ENCODE data around the gene SH3BGRL2. TPM values are rescaled to one million over a fixed set of nuclear protein-coding genes. Genes with fewer than 3 reads are reported as not detected.

SH3BGRL2 gene
- total RNA-seq, 1 experiment from 2014 or later = 3.8 TPM

- Histone ChIP-seq H3K4me3 (ENCODE audit: low read length) (no peak overlapping the region), H2AFZ (ENCODE audit: low read length) (no peak overlapping the region), H3K9me2 (replicated peaks; ENCODE audit: low read length) (no peaks in the 10 kb centered on the region), H3F3A (ENCODE audit: low read length, unreplicated experiment) (no peaks in the 10 kb centered on the region), H3K9ac (ENCODE audit: low read length) (no peak overlapping the region), H3K27ac (ENCODE audit: low read length) (no peak overlapping the region), H3K4me2 (ENCODE audit: low read length) (no peak overlapping the region), H3K4me1 (ENCODE audit: insufficient read depth, low read length) (peaks cover 19% of the 10 kb centered on the region), H3K27me3 (ENCODE audit: low read length) (no peaks in the 10 kb centered on the region), H3K79me2 (ENCODE audit: low read length) (no peaks in the 10 kb centered on the region), H3K9me3 (ENCODE audit: low read length) (no peaks in the 10 kb centered on the region), H4K20me1 (ENCODE audit: low read length) (no peaks in the 10 kb centered on the region), H3K36me3 (ENCODE audit: low read depth, low read length) (no peaks in the 10 kb centered on the region)
- DNase-seq = no peak
- intact Hi-C loops (cut with micrococcal nuclease) = no loop called here
- no TSS peak for BruUV-seq (replicated peaks)
- ChIA-PET POLR2A (ENCODE audit: unreplicated experiment) (no interaction called here), CTCF (no interaction called here)
- no peak for TF ChIP-seq EZH2phosphoT487 (IDR thresholded peaks at IDR 0.05; ENCODE audit: borderline replicate concordance, low read length)
- TF ChIP-seq CTCF (conservative IDR thresholded peaks at IDR 0.05; ENCODE audit: low read depth, low read length) = no peak
- no peak for TF ChIP-seq EZH2 (IDR thresholded peaks at IDR 0.05; ENCODE audit: low read length, unreplicated experiment)
- no peak for ATAC-seq
These were observed 28.3 kb upstream of the SH3BGRL2 start for GRCh38 chr6:79602859-79603258.

- H4K20me1 ChIP-seq (ENCODE audit: low read length) = no peaks in the 10 kb centered on the region
- H3K27me3 ChIP-seq (ENCODE audit: low read length) = no peaks in the 10 kb centered on the region
- TF ChIP-seq EZH2 (IDR thresholded peaks at IDR 0.05; ENCODE audit: low read length, unreplicated experiment) = no peak
- TF ChIP-seq CTCF (conservative IDR thresholded peaks at IDR 0.05; ENCODE audit: low read depth, low read length) = no peak
- TF ChIP-seq EZH2phosphoT487 (IDR thresholded peaks at IDR 0.05; ENCODE audit: borderline replicate concordance, low read length) = no peak
- no peaks in the 10 kb centered on the region for H3F3A ChIP-seq (ENCODE audit: low read length, unreplicated experiment)
- CTCF ChIA-PET = no interaction called here
- no peak overlapping the region for H3K4me3 ChIP-seq (ENCODE audit: low read length)
- ATAC-seq (no peak), DNase-seq (no peak)
- BruUV-seq (replicated peaks) = no TSS peak
- H3K9ac ChIP-seq (ENCODE audit: low read length) = no peak overlapping the region
- intact Hi-C loops (cut with micrococcal nuclease) = no loop called here
- peaks cover 27% of the 10 kb centered on the region for H3K4me1 ChIP-seq (ENCODE audit: insufficient read depth, low read length)
- H3K27ac ChIP-seq (ENCODE audit: low read length) = no peak overlapping the region
- no peaks in the 10 kb centered on the region for H3K36me3 ChIP-seq (ENCODE audit: low read depth, low read length)
- no peaks in the 10 kb centered on the region for H3K9me3 ChIP-seq (ENCODE audit: low read length)
- H3K9me2 ChIP-seq (replicated peaks; ENCODE audit: low read length) = no peaks in the 10 kb centered on the region
- H3K4me2 ChIP-seq (ENCODE audit: low read length) = no peak overlapping the region
- H3K79me2 ChIP-seq (ENCODE audit: low read length) = no peaks in the 10 kb centered on the region
- POLR2A ChIA-PET (ENCODE audit: unreplicated experiment) = no interaction called here
- H2AFZ ChIP-seq (ENCODE audit: low read length) = no peak overlapping the region
These were observed 26.5 kb upstream of the SH3BGRL2 start for GRCh38 chr6:79604583-79605037.

- Histone ChIP-seq H3K27me3 (ENCODE audit: low read length) (no peaks in the 10 kb centered on the region), H3K9ac (ENCODE audit: low read length) (no peak overlapping the region), H3K36me3 (ENCODE audit: low read depth, low read length) (no peaks in the 10 kb centered on the region), H3F3A (ENCODE audit: low read length, unreplicated experiment) (no peaks in the 10 kb centered on the region), H3K9me3 (ENCODE audit: low read length) (no peaks in the 10 kb centered on the region), H3K27ac (ENCODE audit: low read length) (no peak overlapping the region), H3K9me2 (replicated peaks; ENCODE audit: low read length) (no peaks in the 10 kb centered on the region), H3K4me1 (ENCODE audit: insufficient read depth, low read length) (peaks cover 28% of the 10 kb centered on the region), H3K4me3 (ENCODE audit: low read length) (no peak overlapping the region), H4K20me1 (ENCODE audit: low read length) (no peaks in the 10 kb centered on the region), H3K4me2 (ENCODE audit: low read length) (no peak overlapping the region), H3K79me2 (ENCODE audit: low read length) (no peaks in the 10 kb centered on the region), H2AFZ (ENCODE audit: low read length) (no peak overlapping the region)
- ChIA-PET POLR2A (ENCODE audit: unreplicated experiment) (no interaction called here), CTCF (no interaction called here)
- DNase-seq (no peak), ATAC-seq (no peak)
- TF ChIP-seq EZH2 (IDR thresholded peaks at IDR 0.05; ENCODE audit: low read length, unreplicated experiment) = no peak
- no peak for TF ChIP-seq CTCF (conservative IDR thresholded peaks at IDR 0.05; ENCODE audit: low read depth, low read length)
- no peak for TF ChIP-seq EZH2phosphoT487 (IDR thresholded peaks at IDR 0.05; ENCODE audit: borderline replicate concordance, low read length)
- intact Hi-C loops (cut with micrococcal nuclease) = no loop called here
- BruUV-seq (replicated peaks) = no TSS peak
These were observed 26.1 kb upstream of the SH3BGRL2 start for GRCh38 chr6:79605061-79605460.

Data from PC-3 (cell line).